Skeletal muscle cell (primary cell): ENCODE data around the gene VPREB1.
"Not testable (repeated sequence)": the region's sequence is repeated elsewhere in the genome, so short reads cannot be mapped to it uniquely, and the experiment has no call there.

ENCODE experiments used
- DNase-seq: peaks from one replicate; pipeline ENCODE4 v3.0.0-alpha.2; 2010; ENCODE audit warnings: low read depth
- H3K4me3 ChIP-seq: 2 replicates; pipeline ENCODE4 v1.5.1; 2011; ENCODE audit warnings: low read depth, mild to moderate bottlenecking, control low read depth, low read length, moderate library complexity

VPREB1 gene

DNA sequence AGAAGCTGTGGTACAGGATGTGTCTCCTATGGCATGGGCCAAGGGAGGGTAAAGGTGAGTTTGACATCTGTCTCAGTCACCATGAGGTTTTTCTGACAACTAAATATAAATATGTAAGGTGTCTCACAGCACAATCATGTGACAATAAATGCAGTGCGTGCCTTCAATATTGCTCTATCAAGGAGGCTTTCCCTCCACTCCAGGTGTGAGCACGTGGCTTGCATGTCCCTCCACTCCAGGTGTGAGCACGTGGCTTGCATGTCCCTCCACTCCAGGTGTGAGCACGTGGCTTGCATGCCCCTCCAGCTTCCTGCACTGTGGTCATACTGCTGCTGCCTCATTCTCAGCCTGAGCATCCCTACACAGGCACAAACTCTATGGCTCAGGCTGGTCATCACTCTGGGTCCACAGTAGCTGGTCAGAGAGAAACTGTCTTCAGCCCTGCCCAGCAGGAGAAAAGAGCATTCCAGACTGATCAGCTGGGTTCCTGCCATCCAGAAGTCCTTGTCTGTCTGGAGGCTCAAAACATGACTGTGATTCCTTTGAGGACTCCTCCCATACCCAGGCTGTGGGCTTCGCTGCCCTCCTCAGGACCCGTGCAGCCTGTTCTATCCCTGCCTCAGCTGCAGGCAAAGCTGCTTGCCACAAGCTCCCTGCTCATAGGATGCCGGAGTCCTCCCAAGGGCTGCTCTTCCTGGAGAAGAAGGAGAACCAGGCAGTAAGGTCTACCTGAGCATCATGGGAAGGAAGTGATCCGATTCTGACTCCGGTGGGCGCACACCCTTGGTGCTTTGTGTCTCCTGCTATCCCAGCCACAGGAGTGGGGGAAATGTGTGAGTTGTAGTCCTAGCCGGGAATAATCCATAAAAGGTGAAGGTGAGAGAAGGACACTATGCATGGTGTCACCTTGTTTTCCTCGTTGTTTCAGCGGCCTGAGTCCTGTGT lies 33.4 kb upstream of the VPREB1 start:
- H3K4me3 ChIP-seq = no peak overlapping the region
- DNase-seq = no peak

DNA sequence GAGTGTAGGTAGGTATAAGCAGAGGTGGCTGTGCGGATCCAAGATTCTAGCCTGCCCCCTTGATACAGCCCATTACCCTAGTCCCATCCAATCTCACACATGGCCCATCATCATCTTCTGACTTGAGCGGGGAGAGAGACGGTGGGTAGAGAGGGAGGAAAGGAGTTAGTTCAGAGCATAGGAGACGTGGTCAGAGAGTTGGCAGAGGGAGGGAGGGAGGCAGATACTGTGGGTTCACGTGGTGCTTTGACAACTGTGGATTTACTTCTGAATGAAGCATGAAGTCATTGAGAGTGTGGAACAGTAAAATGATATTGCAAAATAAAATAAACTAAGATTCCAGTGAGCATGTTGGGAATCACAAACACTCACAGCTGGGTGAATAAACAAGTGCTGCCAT lies 31.4 kb upstream of the VPREB1 start:
- H3K4me3 ChIP-seq = no peak overlapping the region
- no peak for DNase-seq

DNA sequence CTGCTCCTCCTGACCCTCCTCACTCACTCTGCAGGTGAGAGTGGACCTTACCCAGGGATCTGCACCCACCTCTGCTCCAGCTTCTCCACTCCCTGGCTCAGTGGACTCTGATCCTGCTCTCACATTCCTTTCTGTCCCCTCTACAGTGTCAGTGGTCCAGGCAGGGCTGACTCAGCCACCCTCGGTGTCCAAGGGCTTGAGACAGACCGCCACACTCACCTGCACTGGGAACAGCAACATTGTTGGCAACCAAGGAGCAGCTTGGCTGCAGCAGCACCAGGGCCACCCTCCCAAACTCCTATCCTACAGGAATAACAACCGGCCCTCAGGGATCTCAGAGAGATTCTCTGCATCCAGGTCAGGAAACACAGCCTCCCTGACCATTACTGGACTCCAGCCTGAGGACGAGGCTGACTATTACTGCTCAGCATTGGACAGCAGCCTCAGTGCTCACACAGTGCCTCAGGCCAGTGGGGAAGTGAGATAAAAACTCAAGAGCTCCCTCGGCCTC lies 29.7 kb upstream of the VPREB1 start:
- no peak for DNase-seq
- no peak overlapping the region for H3K4me3 ChIP-seq

DNA sequence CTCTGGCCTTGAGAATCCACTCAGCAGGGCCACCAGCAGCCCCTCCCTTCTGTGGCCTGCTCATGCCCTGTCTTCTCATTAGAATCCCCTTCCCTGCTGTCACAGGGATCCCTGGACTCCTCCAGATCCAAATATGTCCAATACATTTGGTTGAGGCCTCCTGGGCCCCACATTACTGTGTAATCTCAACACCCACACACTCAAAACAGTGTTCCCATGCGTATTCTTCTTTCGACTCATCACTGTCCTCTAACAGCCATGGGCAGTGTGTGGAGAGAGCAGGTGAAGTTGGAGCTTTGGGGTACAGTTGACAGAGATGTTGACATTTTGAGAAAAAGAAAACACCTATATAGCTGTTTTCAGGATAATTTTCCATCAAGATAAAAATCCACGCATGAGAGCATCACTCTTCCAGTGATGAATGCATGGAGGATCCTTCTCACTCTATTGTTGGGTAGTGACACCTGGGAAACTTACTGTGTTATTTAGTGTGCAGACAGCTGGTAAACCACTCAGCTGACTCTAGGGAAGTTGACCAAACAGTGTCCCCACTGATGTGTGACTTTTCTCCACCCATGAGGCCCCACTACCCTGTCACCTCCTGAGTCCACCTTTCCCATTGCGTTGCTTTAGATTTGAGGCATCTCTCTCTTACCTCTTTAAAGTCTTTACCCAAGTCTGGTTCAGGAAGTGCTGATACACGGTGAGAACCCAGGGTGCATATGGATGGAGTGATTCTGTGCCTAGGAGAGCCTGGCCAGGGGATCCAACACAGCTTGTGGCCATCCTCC lies 28.7 kb upstream of the VPREB1 start:
- no peak overlapping the region for H3K4me3 ChIP-seq
- no peak for DNase-seq

DNA sequence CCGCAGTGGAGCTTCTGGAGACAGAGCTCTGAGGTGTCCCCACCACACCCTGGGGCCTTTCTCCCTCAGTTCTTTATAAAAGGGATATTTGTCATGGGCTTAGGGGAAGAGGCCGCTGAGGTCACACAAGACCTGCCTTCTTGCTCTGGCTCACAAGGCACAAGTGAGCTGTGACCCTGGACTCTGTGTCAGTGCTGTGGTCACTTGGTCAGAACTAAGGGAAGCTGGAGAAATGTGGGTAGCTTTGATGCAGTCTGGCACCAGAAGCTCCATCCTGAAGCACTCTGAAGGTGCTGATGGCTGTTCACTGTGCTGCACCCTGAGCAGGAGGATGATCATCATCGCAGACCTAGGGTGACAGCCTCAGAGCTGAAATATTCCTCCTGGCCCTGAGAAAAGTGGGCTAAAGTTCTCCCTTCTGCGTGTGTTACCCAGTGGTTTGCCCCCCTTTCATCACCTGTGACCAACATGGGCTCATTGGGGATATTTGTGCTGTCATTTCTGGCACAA lies 28.1 kb upstream of the VPREB1 start:
- no peak for DNase-seq
- no peak overlapping the region for H3K4me3 ChIP-seq

DNA sequence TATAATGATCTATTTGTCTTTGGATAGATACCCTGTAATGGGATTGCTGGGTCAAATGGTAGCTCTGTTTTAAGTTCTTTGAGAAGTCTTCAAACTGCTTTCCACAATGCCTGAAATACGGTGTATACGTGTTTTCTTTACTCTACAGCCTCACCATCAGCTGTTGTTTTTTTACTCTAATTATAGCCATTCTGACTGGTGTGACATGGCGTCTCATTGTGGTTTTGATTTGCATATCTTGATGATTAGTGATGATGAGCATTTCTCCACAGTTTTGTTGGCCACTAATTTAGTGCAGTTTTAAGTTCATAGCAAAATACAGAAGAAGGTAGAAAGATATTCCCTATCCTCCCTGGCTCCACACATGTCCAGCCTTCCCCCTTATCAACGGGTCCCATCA lies 26.3 kb upstream of the VPREB1 start:
- no peak for DNase-seq
- no peak overlapping the region for H3K4me3 ChIP-seq

DNA sequence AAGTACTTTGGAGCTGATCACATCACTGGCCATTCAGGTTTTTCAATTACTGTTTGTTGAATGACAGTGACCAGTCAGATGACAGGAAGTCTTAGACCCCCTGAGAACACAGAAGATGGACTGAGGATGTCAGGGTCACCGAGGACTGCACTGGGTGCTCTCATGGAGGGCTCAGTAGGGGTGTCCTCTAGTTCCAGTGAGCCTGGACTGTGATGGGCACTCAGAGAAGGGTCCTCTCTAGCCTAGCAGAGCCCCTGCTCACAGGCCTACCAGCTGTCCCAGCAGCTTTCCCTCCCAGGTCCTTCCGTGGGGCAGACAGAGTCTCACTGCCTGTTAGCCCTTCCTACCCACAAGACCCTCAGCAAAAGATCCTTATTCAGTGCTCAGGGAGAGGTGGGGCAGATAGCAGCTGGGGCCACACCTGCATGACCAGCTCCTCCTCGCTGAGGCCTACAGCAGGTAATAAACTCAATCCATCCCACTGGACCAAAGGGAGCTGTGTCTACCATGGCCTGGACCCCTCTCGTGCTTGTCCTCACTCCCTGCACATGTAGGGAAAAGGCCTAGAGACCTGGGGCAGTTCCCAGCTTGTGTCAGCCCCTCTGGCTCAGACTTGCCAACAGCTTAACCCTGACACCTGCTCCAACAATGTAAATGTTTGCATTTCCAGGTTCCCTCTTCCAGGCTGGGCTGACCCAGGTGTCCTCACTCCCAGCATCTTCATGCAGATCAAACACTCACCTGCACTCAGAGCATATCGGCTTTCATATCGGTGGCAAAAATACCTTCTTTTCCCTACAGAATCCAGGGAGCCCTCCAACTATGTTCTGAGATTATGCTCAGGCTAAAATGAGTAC lies 25.2 kb upstream of the VPREB1 start:
- DNase-seq = no peak
- H3K4me3 ChIP-seq = no peak overlapping the region

DNA sequence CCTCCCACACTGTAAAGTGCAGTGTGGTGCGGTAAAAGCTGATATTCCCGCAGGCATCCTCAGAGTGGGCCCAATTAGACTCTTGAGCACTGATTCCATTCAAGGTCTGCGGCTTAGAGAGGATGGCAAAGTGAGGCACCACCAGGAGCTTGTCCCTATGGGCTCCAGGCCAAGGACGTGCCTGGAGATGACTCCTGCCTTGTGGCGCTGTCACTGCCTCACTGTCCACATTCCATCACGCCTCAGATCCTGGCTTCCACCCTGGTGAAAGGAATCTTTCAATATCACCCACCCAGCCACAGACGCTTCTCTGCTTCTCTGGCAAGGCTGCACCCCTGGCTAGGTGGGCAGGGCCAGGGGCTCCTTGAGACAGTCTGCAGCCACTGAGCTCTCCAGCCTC lies 23.5 kb upstream of the VPREB1 start:
- not testable (repeated sequence) for H3K4me3 ChIP-seq

DNA sequence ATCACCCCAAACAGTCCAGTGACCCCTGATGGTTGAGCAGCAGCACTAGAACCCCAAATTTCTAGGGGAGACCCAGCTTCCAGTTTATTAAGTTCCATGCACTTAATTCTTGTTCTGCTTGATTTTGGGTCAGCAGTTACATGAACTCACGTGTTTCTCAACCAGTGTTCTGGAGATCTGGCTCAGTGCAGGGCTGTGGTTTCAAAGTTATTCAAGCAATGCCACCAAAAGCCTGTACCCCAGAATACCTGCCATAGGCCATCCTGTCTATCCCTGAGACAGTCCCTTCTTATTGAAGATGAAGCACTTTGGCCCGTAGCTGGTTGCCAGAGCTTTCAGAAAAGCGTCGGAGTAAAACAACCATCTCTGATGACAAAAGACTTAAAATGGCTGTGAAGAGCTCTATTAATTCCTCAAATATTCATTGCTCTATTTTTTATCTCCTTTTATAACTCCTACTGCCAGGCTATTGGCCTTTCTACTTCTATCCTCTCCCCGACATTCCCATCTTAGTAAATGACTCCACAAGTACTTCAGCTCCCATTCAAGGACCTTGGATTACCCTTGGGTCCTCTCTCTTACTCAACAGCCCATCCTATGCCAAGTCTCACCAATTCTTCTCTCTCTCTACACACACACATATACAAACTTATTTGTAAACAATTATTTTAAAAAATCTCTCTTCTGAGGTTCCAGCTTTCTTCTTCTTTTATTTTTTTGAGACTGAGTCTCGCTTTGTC lies 18.0 kb upstream of the VPREB1 start:
- DNase-seq = no peak
- no peak overlapping the region for H3K4me3 ChIP-seq

More for the DNA sequence above, 23.5 kb upstream of the VPREB1 start:
- not testable (repeated sequence) for DNase-seq

DNA sequence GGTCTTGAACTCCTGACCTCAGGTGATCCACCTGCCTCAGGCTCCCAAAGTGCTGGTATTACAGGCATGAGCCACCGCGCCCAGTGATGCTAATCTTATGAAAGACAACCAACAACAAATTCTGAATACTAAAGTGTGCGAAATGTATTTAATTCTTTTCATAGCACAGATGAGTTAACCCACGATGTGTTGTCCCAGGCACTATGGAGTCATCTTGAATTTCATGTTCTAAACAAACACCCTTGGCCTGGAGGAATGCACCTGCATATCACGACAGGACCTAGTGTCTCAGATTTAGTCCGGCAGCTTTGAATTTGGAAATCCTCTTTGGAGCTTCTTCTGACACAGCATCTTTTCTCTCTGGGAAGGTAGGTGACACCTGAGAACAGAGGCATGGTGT lies 16.2 kb upstream of the VPREB1 start:
- no peak overlapping the region for H3K4me3 ChIP-seq
- no peak for DNase-seq

DNA sequence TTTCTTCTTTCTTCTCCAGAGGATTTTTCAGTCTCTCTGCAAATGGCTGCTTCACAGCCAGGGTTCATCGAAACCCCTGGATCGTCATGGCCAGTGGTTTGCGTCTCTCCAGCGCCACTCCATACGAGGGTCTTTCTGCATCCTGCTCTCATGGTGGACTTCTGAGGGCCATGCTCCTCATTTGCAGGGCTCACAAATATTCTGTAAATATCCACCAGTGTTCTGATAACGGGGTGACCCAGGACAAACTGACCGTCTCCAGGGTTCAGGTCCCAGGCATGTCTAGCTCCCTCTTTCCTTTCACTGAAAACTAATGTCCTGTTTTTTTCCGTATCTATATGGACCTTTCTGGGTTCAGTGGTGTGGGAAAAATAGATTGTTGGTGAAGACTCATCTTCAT lies 15.7 kb upstream of the VPREB1 start:
- DNase-seq = no peak
- H3K4me3 ChIP-seq = no peak overlapping the region

DNA sequence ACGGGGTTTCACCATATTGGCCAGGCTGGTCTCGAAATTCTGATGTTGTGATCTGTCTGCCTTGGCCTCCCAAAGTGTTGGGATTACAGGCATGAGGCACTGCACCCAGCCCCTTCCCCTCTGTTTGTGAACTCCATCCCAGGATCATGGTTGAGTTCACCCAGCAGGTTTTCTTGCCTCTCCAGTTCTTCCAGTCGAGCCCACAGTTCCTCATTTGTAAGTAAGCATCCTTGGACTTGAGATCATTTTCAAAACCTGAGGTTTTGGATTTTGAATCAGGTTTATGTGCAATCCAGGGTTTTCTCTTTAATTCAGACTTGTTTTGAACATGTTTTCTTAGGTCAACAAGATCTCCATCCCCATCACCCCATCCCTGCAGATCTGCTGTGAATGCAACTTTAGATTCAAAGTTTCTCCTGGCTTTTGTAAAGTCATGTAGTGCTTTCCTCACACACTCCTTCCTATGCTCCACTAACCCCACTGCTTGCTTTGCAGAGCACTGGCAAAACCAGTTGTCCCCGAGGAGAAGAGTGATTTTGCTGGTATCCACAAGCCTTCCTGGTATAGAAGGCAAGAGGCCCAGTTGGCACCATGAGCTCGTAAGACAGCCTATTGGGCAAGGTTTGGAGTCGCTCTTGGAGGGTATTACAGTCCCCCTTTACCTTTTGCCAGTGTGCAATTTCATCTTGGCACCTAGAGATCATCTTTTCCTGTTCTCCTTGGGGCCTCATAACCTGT lies 14.7 kb upstream of the VPREB1 start:
- DNase-seq = no peak

DNA sequence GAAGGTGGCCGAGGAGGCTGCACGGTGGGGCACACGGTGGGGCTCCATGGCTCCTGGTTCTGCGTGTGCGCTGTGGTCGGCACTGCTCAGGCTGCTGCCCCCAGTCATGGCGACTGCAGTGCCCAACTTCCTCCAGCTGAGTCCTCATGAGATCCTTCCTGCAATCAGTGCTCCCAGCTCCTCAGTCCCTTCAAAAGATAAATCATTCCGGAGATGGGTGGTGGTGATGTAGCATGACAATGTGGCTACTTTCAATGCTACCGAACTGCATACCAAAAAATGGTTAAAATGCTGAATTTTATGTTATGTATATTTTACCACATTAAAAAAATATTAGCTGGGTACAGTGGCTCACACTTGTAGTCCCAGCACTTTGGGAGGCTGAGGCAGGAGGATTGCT lies 14.1 kb upstream of the VPREB1 start:
- H3K4me3 ChIP-seq = no peak overlapping the region
- DNase-seq = no peak

More for the DNA sequence above, 14.7 kb upstream of the VPREB1 start:
- H3K4me3 ChIP-seq = no peak overlapping the region

DNA sequence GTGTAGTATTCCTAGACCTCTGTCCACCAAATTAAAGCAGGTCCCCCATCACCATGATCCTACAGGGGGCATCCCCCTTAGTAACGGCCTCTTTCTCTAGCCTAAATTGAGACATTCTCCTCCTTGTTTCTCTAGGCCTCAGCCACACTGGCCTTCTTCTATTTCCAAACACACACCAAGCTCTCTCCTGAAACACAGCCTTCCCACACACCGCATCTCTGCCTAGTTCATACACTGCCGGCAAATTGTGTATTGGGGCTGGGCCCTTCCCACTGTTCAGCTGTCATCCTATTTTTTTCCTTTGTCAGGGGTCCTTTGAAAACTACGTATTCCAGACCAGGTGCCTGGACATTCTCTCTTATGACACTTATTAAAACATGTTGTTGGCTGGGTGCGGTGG lies 11.5 kb upstream of the VPREB1 start:
- DNase-seq = no peak

DNA sequence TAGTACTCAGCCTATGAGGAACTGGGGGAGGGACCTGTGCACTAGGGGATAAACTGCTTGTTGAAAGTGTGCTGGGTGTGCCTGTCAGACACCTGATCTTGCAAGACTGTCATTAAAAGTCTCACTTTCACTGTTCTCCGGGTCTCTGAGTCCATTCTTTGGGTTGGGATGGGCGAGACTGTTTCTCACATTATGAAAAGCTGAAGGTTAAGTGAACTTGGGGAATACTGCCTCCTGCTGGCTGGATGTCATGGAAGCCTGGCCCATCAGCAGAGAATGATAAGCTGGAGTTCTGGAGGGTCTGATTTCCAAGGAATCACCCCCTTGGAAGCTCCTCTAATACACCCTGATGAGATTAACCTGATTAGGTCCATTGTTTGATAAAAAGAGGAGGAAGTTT lies 9.0 kb upstream of the VPREB1 start:
- no peak overlapping the region for H3K4me3 ChIP-seq
- DNase-seq = no peak

More for the DNA sequence above, 11.5 kb upstream of the VPREB1 start:
- no peak overlapping the region for H3K4me3 ChIP-seq

DNA sequence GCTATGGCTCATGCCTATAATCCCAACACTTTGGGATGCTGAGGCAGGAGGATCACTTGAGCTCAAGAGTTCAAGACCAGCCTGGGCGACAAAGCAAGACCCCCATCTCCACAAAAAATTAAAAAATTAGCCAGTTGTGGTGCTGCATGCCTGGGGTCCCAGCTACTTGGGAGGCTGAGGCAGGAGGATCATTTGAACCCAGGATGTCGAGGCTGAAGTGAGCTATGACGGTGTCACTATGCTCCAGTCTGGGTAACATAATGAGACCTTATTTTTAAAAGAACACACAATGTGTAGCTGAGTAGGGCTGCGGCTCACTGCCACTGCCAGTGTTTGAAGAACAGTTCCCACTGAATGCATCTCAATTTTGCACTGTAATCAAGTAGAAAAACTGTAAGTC lies 7.1 kb upstream of the VPREB1 start:
- H3K4me3 ChIP-seq = no peak overlapping the region
- DNase-seq = no peak

DNA sequence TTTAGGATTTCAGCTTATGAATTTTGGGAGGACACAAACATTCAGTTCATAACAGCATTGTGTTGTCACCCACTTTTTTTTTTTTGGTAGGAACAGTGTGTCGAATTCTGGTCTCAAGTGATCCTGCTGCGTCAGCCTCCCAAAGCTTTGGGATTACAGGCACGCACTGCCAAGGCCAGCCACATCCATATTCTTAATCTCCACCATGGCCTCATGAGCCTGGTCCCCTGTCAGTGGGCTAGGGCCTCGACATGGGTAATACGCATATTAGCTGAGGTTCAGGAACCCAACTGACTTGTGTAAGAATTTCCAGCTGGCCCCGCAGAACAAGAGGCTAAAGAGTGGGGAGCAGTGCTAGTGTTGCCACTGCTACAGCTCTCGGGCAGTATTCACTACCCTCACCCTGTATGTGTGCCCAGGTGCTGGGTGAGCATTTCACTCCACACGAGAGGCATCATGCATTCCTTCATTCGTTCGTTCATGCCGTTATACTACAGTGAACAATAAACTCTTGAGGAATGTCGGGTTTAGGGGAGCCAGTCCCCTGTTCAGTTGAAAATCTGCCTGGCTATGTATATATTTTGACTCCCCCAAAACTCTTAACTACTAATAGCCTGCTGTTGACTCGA lies 5.2 kb upstream of the VPREB1 start:
- no peak for DNase-seq
- H3K4me3 ChIP-seq = no peak overlapping the region

DNA sequence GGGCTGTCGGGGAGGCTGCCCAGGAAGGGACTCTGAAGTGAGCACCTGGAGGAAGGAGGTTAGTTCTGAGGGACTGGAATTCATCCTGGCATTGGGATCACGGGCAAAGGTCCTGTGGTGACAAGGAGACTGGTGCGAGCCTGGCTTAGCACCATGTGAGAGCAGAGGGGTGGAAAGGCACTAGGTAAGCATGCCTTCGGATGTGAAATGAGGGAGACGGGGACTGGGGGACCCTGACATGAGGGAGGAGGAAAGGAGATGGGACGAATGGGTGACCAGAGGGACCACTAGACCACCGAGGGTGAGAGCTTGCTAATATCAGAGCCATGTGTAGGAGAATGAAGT lies 3.1 kb upstream of the VPREB1 start:
- DNase-seq = no peak
- H3K4me3 ChIP-seq = no peak overlapping the region
